Measurements from ENCODE around the gene SORBS1.
A peak's percentile ranks its signal among the peaks of the same experiment; 100 is the strongest.

Gene SORBS1

DNA sequence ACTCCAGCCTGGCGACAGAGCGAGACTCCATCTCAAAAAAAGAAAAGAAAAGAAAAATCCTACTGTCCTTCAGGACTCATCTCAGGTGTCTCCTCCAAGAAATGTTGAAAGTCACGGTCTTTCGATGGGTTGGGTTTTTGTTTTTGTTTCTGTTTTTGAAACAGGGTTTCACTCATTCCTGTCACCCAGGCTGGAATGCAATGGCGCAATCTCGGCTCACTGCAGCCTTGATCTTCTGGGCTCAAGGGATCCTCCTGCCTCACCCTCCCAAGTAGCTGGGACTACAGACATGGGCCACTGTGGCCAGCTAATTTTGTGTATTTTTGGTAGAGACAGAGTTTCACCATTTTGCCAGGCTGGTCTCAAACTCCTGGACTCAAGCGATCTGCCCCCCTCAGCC lies 3.1 kb upstream of the SORBS1 start:
- DNase-seq: no peak

DNA sequence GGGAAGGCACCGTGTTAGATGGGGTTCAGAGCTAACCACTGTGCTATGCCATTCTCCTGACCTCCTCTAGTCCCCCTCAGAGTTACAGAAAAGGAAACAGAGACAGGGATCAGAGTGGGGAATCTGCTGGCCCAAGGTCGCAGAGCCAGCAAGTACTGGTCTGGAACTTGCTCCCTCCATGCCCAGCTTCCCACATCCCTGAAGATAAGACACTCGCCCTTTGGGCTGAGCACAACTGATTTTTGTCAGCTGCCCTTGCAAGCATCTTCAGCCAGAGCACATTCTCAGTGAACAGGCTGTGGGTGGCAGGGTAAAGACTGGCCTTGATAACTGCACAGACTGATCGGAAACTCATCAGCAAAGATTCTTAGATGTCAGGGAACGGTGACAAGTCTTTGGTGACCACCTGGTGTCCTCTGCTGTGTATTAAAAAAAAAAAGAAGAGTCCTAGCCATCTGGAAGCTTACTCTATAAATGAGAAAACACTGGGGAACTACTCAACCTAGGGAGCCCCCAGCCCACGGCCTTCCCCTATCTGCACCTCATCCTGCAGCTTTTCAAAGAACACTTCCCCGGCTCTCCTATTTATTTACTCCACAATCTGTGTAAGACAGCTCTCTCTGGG lies 1.3 kb upstream of the SORBS1 start:
- DNase-seq: no peak

DNA sequence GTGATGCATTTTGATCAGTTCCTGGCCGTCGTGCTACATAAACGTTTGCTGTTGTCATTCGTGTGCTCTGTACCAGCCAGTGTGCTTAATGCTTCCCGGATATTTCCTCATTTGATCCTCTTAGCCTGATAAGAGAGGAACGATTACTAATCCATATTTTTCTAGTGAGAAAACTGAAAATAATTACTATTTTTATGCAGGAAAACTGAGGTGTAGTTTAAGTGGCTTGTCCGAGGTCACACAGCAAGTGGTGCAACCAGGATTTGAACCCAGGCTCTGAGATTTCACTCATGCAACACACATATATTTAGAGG lies 650 bp upstream of the SORBS1 start:
- DNase-seq: no peak

DNA sequence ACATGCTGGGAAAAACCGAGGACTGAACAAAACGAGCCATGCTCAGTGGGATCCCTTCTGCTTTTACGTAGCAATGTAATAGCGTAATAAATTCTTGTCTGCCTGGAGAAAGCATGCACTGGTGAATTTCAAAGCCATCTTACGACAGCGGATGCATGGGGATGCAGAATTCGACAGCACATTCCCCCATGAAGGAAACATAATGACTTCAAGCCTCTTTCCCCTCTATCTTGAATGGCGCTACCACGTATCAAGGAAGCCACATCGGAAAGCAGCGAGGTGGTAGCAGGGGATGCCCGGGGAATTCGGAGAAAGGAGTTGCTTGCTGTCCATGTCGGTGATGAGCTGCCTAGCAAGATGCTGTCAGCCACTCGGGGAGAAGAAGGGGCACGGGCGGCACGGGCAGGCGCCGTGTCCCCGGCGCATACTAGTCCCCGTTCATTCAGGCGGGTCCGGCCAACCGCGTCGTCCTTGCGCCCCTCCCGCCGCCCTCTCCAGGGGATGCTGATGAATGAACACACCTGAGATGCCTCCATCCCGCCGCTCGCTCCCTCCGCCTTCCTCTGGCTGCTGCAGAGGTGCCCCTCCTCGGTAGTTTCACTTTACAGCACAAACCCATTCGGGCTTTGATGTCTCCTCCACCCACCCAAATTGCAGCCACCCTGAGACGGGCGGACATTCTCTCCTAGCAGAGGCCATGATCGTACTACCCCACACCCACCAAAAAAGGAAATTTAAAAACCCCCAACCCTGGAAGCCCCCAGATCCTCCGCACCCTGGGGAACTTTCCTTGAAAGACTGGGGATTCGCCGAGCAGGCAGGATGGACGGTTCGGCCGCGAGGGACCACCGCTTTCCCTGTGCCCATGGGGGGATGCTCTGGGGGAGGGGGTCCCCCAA lies 644 bp downstream of the SORBS1 start:
- peak; percentile 55 for DNase-seq

DNA sequence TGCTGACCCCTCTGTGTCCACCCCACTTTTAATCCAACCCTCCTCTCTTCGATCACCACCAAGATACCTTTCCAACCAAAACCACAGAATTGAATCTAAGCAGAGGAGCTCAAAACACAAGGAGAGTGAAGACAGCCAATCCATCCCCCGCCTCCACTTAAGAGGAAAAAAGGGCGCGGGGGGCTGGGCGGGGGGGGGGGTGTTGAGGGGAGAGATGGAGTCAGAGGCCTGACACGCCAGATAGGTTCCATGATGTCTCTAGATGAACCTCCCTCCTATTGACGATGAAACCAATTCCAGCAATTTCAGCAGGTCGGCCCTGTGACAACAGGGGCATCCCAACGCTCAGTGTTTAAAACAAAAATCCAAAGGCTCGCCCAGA lies 1.3 kb downstream of the SORBS1 start:
- DNase-seq: peak; percentile 47

DNA sequence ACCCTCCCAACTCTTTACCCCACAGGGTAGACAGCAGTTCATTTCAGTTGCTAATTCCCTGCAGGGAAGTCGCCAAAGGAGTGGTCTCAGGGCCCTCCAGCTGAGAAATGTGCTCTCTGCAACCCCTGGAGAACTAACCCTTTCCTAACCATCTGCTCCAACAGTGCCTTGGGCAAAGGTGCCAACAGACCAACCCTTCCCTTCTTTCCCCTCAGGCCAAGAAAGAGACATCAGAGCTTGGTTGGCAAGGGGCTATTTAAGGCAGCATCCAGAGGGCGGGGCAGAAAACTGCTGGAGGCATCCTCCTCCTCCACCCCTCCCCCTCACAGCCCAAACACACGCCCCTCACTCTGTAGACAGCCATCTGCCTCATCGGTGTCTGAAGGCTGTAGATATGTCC lies 1.7 kb downstream of the SORBS1 start:
- DNase-seq: no peak

DNA sequence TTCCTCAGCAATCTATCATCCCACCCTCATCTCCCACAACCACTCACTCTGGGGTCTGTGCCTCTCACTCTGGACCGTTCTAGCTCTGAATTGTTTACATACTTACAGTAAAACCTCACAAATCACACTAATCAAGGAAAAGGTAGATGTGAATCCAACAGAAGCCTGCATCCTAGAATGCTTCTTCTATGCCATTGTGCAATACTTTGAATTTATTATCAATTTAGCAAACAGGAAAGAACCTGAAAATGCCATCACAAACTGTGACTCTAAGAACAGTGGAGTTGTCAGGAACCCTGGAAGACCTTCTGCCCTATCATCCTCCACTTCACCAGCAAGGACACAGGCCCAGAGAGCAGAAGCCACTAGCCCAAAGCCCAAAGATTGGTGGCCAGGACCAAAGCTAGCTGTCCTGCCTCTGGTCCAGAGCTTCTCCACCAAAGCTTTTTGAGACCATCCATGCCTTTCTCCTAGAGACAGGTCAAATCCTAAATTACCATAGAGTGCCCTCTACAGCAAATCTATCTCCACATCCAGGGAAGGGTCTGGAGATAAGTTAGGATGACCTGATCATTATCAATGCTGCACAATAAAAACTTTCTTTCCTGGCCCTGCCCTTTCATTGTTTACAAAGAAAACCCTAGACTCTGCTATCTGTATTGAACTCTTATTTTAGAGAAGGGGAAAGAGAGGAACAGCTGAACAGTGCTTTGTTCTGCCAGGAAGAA lies 2.4 kb downstream of the SORBS1 start:
- DNase-seq: no peak

DNA sequence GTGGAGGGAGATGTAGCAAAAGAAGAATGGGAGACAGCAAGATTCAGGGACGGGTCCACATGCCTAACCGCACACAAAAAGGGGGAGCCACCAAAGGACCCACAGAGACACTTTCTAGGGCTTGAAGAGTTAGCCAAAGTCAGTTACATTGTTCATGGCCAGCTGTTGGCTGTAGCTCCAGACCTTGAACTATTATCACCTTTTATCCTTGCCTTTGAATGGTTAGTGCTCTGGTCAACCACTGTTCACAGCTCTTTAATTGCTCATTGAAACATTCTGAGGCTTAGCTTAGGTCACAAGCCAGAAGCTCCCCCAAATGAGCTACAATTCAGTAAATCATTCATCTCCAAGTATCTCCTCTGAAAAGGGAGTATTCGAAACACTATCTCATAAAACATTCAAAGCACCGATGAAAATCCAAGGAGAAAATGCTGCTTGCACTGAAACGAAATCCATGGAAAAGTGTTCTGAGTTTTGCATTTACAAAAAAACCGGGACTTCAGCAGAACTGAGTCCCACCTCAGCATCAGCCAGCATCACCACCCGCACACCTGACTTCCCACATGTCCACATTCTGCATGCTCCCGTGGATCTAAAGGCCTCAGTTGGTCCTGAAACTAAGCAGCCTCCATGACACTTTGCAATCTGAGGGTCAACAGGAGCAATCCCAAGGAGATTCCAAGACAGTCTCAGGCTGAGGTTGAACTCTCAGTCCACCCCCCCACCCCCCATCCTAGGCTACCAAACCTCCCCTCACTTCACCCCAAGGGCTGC lies 4.0 kb downstream of the SORBS1 start:
- no peak for DNase-seq

DNA sequence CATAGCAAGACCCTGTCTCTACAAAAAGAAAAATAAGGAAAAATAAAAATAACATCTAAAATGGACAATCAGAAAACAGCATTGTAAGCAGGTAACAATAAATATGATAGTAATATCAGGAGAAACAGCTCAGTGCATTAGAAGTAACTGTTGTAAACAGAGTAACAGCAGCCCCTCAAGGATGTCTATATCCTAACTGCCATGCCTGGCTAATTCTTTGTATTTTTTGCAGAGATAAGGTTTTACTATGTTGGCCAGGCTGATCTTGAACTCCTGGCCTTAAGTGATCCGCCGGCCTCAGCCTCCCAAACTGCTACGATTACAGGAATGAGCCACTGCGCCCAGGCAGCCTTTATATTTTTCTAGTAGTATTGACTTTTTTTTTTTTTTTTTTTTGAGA lies 7.5 kb downstream of the SORBS1 start:
- no peak for DNase-seq

DNA sequence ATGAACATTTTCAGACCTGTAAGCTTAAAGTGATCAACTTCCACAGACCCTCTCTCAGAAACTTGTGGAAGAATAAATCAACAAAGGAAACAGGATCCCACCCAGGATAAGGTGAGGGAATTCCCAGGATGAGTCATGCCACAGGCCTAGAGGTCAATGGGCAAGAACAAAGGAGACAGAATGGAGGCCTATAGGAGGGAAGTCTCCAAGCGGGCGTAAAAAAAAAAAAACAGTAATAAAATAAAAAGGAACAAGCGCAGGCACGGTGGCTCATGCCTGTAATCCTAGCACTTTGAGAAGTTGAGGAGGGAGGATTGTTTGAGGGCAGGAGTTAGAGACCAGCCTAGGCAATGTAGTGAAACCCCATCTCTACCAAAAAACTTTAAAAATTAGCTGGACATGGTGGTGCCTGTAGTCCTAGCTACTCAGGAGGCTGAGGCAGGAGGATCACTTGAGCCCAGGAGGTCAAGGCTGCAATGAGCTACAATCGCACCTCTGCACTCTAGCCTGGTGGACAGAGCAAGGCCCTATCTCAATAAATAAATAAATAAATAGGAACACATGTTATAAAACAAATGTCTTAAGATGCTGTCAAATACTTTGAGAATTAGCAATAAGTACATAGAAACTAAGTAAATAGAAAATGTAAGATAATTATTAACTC lies 8.4 kb downstream of the SORBS1 start:
- no peak for DNase-seq

DNA sequence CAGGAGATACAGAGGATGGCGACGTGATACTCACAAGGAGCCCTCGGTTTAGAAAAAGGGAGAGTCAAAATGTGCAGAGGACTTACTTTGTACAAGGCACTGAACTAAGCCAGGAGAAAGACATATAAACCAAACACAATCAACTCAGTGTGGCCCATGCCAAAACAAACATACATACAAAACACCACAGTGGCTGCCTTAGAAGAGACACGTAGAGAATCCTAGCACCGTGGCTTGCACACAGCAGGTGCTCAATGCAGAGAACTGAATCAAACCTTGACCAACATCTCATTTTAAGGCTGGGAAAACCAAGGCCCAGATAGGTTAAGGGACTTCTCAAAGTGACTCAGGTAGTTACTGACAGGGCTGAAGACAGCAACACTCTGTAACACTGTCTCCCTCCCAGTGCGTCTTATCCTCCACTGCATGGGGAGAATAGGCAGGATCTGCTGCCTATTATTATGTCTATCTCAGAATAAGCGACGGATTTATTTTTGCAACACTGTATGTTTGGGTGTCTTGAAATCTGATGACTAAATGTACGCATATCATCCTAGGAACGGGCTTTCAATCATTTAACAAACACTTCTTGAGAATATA lies 11.0 kb downstream of the SORBS1 start:
- DNase-seq: no peak

DNA sequence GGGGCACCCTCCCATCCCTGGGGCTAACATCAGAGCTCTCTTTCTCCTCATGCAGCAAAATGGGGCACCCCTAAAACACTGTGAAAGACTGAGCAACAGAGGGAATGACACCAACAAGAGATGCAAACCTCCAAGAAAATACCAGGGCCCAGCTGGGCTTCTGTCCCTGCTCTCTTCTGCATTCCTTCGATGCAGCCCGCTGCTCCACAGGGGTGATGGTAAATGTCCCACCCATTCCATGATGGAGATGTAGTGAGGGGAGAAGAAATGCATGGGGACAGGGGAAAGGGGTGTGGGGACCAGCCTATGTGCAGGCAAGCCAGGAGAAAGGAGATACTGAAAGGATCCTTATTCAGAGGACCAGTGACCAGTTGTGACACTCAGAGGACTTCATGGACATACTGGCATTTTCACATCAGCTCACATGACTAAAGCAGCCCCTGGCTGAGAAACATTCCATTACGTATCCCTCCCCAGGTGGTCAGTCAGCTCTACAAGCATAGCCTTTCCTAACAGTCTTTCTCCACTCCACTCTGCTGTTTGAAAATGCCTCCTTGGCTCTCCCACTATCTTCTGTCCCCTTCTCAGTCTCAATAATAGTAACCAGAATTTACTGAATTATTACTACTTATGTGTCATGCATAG lies 13.3 kb downstream of the SORBS1 start:
- DNase-seq: no peak

DNA sequence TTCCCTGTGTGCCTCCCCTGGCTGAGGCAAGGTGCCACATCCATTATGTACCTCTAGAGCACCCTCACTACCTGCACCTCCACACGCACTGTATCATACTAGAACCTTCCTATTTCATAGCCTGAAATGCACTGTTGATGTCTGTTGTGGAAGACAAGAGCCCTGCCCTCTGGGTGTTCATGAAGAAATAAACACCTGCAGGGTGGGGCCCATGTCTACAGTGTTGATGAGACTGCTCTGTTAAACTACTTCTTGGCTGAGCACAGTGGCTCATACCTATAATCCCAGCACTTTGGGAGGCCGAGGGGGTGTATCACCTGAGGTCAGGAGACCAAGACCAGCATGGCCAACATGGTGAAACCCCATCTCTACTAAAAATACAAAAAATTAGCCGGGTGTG lies 14.0 kb downstream of the SORBS1 start:
- no peak for DNase-seq

DNA sequence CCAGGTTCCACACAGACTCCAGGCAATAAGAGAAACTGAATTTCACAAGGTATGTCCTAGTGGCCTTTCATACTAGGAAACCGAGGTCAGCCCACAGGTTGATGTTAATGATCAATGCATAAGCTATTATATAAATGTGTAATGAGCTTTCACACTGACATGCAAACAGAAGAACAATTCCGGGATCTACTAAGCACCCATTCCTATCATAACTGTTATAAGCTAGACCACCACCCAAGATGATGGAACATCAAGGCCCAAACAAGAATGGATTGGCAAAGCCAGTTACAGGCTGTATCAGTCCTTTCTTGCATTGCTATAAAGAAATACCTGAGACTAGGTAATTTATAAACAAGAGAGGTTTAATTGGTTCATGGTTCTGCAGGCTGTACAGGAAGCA lies 15.2 kb downstream of the SORBS1 start:
- DNase-seq: no peak

DNA sequence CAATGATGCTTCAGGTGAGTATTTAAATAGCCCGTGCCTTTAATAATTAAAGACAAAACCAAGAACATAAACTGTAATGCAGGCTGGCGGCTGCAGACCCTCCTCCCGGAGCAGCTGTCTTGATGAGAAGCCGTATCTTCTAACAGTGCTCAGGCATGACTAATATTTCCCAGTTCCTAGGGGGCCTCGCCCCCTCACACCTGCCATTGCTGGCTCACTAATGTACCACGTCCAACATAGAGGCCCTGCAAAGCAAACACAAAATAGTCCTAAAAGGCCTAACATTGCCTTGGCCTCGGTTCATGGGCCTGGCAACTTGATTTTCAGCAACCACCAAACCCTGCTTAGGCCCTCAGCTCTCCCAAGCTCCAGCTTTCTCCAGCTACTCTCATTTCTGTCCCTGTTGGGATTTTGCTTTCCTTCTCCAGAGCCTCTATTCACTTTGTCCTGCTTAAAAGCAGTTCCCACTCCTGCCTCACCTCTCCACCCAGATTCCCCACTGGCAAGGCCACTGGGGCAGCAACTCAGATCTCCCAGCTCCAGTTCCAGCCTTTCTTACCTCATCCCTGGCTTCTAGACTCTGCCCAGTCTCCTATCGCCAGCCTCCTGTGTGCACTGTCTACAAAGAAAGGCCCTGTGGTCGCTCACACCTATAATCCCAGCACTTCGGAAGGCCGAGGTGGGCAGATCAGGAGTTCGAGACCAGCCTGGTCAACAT lies 16.2 kb downstream of the SORBS1 start:
- no peak for DNase-seq

DNA sequence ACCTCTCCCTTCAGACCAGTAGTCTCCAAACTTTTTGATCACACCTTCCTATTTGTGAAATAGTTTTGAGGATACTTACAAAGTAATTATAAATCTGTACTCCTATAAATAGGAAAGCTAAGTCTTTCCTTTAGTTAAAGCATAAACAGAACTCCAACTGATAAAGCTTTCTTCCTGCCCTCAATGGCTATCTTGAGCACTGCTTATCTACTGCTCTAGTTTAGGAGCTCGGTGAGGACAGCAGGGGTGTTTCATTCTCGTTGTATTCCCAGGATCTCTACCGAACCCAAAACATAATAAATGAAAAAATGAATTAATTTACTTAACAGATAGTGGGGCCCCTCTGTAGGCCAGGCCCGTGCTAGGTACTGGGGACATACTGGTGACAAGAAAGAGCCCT lies 17.7 kb downstream of the SORBS1 start:
- no peak for DNase-seq

DNA sequence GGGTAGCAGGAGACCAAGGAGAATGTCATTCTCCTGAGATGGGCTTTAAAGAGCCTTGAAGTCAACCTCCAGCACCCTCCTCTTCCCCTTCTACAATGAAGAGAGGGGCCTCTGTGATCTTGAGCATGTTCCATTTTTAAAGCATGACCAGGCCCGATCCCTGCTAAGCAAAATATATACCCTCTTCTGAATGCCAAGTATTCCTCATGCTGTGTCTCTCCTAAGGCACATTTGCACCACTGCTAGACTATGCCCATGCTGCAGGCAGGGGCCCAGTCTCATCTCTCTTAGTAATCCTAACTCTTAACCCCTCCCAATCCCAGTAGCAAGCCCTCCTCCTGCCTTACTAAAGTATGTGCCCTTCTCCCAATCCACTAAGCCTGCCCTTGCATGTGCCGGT lies 18.4 kb downstream of the SORBS1 start:
- no peak for DNase-seq

DNA sequence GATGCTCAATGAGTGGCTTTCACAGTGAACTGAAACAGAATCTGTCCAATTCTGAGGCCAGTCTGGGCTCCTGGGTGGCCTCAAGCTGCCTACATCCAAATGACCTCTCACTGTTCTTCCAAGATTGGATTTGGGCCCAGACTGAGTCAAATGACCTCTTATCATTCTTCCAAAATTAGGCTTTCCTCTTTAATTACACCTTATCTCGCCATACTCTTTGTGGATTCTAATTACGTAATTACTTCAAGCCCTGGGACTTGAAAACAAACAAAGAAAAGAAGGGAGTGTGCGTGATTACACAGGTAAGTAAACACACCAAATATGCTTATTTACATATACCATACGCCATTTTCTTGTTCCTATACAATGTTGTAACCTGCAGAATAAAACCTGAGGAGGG lies 18.8 kb downstream of the SORBS1 start:
- no peak for DNase-seq

DNA sequence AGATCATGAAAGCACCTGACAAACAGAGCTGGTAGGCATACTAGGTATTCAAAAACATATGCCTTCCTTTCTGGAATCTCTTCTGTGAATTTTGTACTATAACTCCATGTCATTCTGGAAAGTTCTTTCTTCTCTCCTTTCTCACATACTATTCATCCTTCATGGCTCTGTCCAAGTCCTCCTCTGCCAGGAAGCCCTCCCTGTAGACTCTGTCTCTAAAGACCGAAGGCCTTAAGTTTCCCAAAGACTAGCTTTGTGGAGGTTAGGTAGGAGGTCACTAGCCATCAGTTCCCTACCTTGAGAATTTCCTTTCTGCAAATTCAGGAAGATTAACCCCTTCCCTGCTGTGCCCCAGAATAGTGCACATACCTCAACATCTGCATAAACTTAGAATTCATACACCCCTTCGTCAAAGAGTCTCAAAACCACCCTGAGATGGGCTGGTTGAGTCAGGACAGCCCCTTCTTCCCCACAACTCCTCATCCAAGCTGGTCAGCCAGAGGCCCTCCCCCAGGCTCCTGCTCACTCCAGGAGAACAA lies 20.6 kb downstream of the SORBS1 start:
- DNase-seq: no peak

DNA sequence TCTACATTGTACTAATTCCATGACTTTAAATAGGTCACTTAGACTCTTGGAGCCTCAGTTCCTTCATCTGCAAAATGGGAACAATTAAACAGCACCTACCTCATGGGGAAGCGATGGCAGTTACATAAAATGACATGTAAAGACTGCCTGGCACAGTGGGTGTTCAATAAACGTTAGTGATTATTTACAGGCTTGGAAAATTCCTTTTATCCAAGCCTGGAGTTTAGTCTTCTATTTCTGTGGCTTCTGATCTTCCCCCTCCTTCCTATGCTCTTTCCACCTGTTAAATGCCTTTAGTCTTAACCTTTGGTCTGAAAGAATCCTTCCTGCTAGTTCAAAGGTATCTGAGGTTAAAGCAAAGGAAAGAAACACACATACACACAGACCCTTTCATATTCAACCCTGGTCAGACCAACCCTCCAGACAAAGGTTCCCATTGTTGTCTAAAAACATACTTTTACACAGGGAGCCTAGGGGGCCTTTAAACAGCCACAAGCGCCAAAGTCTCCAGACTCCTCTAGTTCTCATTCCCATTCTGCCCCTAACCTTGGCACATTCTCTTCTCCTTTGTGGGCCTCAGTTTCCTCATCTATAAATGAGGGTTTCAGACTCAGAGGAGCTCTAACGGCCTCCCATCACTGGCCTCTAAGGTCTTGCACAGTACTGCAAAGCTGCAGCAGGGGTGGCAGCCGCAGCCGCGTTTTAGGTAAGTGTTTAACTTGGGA lies 21.4 kb downstream of the SORBS1 start:
- DNase-seq: no peak
